SIG-M5 treated with dmso at 0.1 percent for 504 hours (cell line): ENCODE data around the gene ABCE1.
"Not testable (repeated sequence)": the region's sequence is repeated elsewhere in the genome, so short reads cannot be mapped to it uniquely, and the experiment has no call there.

Experiments
- DNase-seq: peaks from one replicate; lab custom pipeline; 2025; ENCODE audit not compliant: unreplicated experiment; lab: John Stamatoyannopoulos, UW

The ABCE1 gene

DNA sequence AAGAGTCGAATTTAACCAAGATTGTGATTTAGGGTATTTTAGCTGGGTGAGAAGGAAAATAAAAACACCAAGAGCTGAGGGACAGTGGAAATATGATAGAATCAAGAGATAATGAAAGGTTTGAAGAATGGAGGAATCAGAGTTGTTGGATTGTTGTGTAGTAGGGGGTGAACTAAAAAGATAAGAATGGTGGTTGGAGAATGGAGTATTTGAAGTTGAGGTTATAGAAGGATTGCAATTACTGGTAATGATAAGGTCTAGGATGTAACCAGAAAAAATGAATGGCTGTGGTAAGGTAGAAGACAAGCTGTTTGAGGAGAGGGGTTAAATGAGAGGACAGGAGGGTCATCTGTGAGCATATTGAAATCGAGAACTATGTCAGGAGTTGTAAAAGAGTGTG lies 4.5 kb downstream of the ABCE1 start:
- no peak for DNase-seq

DNA sequence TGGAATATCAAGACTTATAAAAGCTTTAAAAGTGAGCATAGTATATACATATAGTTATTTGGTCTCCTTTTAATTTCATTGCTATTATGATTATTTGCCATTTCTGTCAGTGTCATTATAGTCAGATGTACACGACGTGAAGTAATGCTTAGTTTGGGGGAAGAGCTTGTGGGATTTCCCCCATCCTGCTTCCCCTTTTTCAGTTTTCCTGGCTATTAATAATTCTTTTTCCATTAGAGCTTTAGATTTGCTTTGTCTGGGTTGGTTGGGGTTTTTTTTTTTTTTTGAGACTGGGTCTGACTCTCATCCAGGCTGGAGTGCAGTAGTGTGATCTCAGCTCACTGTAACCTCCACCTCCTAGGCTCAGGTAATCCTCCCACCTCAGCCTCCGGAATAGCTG lies 5.4 kb downstream of the ABCE1 start:
- peak; percentile 30 for DNase-seq

DNA sequence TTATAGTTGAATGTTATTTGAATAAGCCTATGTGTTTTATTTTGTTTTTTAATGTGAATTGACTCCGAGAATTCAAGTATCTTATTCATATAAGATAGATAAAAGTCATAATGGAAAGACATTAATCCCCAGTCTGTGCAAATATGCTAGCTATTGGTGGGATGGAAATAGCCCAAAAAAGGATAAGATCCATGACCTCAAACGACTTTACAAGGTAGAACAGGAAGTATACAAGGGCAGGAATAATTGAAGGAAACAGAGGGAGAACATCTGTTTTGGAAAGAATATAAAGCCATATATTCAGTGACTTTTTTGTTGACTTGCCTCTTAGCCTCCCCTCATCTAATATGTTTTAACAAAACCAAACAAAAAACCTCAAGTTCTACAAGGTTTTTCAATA lies 9.0 kb downstream of the ABCE1 start:
- no peak for DNase-seq

DNA sequence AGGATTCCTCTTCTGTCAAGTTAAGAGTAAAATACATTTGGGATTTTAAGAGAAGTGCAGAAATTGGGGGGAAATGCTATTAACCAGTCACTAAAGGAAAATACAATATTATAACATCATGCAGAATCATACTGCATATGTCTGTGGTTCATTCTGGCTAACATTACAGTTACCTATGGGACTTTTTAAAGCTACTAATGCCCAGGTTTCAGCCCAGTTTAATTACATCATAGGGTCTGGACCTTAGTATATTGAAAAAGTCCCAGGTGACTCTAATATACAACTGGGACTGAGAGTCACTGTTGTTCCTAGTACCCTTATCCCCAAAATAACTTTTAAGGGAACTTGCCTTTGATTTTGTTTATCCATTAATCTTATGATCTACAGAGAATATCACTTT lies 10.0 kb downstream of the ABCE1 start:
- DNase-seq: no peak

DNA sequence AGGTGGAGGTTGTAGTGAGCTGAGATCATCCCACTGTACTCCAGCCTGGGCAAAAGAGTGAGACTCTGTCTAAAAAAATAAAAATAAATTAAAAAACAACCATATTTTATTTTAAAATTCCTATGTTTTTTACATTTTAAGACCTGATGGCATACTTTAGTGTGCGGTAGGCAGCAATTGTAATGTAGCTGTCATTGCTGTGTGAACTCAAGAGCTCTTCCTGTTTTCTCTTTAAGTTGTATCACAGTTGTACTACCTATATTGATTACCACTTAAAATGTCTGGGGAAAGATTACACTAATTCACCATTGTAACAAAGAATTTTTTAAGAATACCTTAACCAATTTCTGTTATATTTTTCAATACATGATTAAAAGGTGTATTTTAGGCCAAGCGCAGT lies 27.3 kb downstream of the ABCE1 start:
- no peak for DNase-seq

DNA sequence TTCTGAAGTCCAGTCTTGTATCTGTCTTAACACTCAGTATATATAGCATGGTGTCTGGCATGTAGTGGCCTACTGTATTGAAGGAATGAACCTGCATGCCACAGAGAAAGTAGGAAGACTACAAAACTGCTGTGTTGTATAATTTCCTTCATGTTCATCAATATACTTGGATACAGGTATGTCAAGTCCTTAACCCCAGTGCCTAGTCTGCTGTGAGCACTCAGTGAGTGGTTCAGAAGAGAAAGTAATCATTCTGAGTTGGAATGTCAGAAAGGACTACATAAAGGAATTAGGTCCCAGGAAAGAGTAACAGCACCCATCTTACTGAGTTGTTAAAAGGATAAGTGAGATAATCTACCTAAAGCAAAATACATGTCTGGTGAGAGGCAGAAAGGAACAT lies 32.0 kb downstream of the ABCE1 start:
- no peak for DNase-seq

DNA sequence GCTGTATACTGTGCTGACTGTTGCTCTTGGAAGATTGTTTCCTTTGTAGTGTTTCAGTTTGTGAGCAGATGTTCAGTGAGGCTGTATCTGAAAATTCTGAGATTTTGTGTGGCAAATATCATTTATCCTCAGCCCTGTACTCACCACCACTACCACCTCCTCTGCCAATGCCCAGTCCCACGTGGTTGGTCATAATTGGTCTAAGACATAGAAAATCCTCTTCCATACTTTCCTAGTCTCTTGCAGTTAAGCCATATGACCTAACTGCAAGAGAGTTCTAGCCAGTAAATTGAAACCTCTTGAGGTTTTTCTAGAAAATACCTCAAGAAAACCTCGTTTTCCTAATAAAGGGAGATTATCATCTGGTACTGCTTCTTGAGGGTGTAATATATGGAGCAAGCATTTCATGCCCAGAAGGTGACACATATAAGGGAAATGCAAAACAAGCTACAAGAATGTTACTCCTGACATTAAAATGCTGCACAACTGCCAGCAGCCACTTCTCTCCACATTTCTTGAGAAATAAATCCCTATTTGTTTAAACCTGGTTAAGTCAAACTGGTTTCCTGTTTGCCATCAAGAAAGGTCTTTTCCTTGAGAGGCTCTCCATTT lies 32.8 kb downstream of the ABCE1 start:
- DNase-seq: no peak

DNA sequence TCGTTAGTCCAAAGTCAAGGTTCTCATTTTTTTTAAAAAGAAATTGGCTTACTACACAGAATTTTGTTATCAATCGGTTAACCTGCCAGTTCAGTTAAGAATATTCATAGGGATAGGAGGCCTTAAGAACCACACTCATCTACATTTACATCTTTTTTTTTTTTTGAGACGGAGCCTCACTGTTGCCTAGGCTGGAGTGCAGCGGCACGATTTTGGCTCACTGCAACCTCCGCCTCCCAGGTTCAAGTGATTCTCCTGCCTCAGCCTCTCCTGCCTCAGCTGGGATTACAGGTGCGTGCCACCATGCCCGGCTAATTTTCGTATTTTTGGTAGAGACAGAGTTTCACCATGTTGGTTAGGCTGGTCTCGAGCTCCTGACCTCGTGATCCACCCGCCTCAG lies 33.7 kb downstream of the ABCE1 start:
- DNase-seq: no peak

DNA sequence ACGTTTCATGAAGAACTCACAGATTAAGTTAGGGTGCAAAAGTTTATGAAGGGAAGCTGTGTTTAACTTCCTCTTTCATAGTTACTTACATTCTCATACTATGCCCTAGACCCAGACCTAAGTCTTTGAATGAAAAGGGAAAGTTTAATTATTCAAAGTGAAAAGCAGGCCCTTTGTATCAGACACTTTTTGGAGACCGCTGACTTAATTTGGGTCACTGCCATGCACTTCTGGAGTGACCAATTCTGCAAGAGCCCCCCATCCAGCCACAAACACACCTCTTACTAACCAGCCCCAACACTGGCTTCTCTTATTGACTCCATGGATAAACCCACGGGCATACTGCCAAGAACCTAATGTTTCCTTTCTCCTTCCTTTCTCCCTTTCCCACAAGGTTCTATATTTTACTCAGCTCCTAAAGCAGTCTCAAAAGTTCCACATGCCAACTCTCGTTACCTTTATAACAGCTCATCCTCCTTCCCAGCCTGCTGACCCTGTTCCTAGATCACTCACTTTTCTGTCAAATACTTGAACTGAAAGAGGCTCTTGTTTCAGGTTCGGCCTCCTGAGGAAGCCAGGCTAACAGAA lies 34.5 kb downstream of the ABCE1 start:
- peak; percentile 63 for DNase-seq

DNA sequence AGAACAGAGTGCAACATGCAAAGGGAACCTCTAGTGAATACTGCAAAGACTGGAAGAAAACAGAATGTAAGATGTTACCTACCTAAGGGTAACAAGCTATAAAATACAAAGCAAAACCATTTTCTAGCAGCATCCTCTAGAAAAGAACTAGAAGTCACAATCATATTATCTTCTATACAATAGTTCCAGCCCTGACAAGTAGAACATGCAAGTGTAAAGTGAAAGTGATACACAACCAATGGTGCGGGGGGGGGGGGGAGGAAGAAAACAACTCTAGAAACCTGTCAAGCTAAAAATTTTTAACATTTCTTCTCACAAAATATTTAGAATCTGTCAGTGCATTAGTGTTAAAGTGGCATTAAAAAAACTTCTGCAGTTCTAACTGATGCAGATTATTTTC lies 38.1 kb downstream of the ABCE1 start:
- not testable (repeated sequence) for DNase-seq

DNA sequence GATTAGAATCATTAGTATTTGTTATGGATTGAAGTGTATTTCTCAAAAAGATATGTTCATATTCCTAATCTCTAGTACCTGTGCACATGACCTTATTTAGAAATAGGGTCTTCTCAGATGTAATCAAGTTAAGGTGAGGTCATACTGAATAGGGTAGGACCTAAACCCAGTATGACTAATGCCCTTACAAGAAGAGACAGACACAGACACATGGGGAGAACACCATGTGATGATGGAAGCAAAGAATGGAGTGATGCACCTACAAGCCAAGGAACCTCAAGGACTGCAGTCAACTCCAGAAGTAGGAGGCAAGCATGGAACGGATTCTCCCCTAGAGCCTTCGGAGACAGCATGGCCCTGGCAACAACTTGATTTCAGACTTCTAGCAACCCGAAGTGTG lies 50.9 kb downstream of the ABCE1 start:
- DNase-seq: no peak

DNA sequence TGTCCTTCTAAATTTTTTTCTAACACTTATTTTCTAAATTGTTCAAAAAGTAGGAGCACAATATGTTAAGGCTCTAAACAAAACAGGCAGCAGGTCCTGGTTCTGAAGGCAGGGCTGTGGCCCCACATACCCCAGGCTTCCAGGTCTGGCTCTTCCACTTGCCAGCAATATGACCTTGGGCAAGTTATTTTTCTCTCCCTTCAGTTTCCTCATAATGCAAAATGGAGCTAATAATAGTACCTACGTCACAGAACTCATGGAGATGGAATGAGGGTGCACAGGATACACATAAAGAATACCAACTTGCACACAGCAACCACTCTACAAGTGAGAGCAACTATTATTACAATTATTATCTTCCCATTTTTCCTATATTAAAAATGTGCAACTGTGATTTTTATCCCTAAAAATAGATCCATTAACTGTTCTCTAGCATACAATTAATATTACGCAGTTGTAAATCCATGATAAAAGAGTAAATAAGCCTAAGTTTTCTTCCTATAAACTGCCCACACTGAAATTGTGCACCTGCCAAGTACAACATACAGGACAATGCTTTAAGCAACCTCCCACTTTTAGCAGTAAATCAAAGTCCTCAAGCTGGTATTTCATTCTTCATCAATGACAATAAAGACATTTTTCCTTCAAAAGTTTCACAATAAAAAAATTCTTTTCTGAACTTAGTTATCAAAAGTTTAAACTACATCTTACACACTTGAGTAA lies 55.2 kb downstream of the ABCE1 start:
- no peak for DNase-seq

DNA sequence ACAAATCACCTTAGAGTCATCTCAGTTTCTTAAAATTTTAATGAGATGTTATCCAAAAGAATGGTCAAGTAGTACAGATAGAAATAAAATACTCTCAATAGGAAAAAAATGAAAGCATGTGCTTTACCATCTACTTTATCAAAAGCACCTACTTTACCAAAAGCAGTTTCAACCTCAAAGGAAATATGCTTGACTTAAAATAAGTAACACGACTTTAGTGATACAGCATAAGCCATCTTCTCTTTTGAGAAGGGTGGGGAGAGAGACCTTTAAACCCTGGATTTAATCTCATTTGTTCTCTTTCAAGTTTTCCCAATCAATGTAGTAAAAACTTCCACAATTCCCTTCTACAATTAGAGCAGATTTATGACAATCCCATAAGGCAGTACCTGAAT lies 55.8 kb downstream of the ABCE1 start:
- no peak for DNase-seq

DNA sequence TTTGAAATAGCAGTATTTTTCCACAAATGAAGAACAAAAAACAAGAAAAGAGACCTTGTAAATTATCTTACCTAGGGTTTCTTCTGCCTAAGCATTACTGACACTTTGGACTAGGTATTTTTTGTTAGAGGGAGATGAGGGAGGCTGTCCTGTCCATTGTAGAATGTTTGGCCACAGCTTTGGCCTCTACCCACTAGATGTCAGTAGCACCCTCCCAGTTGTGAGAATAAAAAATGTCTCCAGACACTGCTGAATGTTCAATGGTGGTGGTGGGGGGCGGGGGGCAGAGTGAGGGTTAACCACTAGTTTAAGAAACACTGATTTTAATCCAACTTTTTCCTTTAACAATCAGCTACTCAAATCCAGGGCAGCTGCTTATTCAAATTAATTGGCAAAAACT lies 56.5 kb downstream of the ABCE1 start:
- DNase-seq: no peak

DNA sequence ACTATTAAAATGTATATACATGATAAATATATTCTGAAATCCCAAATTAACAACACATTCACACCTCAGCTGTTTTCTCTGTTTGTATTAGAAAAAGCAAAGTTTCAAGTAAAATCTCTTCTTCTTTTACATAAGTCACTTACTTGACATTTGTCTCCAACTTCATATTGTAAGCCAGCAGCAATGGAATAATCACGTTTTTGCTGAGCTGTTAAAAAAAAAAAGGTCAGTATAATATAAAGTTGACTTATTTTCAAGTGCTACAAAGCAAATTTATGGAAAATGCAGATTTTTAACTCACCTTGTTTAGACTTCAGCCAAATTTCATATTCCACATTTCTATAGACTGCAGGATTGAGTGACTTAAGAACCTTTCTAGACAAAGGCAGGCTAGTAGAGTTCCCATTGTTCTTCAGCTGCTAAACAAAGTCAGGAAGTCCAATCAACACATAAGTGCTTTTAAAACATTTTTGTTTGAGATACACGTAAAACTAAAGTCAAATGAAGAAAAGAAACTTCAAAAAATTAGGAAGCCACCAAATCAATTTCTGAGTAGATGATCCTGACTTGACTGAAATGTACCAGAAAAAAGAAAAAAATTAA lies 57.3 kb downstream of the ABCE1 start:
- DNase-seq: no peak

DNA sequence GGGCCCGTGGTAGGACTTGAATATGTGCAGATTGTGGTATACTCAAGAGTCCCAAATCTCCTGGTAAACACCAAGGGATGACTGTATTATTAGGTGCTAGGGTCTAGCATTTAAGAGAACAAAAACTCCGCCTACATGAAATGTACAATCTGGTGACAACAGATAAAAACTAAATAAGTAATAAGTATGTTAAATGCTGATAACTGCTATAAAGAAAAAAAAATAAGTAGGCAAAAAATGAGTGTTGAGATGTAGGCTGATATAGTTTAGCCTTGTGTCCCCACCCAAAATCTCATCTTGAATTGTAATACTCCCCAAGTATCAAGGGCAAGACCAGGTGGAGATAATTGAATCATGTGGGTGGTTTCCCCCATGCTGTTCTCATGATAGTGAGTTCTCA lies 58.9 kb downstream of the ABCE1 start:
- DNase-seq: no peak

DNA sequence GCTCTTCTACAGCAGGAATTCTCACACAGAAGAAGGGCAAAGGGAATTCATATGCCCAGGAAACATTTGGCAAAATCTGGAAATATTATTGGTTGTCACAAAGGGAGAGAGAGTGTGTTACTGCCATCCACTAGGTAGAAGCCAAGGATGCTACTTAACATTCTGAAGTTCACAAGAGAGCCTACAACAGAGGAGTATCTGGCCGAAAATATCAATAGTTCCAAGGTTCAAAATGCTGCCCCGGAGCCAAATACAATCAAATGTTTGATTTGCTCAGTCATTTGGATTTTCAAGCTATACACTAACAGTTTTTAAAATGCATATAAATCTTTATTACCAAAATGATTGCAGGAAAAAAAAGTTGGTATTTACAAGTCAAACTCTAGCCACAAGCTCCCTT lies 63.4 kb downstream of the ABCE1 start:
- no peak for DNase-seq

DNA sequence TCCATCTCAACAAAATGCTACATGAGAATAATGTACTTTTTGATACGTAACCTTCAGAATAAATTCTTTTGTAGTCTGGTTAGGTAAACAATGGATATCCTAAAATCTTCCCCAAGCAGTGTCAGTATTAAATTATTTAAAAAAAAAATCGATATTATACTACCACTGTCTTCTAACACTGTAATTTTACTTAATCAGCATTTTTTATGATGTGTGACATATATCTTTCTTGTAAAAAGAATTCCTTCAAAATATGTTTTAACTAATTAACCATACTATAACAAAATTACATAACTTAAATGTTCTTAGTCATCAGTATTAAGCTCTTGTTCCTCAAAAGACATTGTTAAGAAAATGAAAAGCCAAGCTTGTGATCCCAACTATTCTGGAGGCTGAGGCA lies 69.8 kb downstream of the ABCE1 start:
- DNase-seq: no peak

DNA sequence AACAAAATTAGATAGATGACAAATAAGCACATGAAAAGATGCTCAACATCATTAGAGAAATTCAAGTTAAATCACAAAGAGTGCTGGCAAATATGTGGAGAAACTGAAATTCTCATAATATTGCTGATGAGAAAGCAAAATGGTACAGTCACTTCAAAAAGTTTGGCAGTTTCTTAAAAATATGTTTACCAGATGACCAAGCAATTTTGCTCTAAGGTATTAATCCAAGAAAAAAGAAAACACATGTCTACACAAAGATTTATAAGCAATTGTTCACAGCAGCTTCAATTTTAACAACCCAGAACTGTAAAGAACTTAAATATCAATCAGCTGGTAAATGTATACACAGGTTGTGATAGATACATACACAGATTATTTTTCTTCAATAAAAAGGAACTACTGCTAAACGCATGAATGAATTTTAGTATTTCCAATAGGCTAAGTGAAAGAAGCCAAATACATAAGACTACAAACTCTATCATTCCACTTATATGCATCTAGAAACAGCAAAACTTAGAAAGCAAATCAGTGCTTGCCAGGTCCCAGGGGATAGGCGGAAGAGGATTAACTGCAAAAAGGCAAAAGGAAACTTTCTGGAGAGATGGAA lies 70.6 kb downstream of the ABCE1 start:
- DNase-seq: no peak

DNA sequence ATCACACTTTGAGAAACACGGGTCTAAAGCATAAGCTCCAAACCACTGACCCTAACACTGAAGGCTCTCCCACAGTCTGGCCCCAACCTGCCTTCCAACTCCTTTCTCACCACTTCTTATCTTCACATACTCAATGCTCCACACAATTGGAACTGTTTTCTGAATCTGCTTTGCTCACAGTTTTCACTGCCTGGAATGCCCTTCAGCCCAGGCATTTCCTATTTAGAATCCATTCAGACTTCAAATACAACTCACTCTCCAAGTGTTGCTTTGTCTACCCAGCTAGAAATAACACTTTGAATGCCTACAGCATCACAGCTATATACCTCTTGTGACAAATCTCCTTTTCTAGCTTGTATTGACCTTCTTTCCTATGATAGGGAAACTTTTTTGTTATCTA lies 72.1 kb downstream of the ABCE1 start:
- no peak for DNase-seq

DNA sequence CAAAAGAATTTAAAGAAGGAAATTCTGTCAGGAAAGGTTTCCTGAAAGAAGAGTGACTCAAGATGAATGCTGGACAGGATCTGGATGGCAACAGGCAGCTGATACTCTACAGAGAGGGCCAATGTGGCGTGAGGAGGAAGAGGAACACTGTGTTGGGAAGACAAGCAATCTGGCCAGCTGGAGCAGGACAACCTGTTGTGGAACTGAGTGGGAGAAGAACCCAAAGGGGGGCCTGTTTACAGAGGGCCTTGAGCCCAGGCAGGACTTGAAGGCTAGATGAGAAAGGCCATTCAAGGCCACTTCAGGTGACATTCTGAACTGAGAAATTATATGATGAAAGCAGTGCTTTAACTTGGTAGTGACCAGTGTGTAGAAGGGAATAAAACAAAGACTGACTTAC lies 73.8 kb downstream of the ABCE1 start:
- DNase-seq: no peak
